GM19193 (cell line): Measurements from ENCODE around the gene PTPRH.

ENCODE experiments used
- POLR2A ChIP-seq: IDR thresholded peaks from 4 replicates; pipeline ENCODE4 v1.6.1; 2011; ENCODE audit not compliant: insufficient read depth, insufficient read length; ENCODE audit errors: extremely low read depth

PTPRH gene

GRCh38 chr19:55161571-55162322, 47.6 kb downstream of the PTPRH start:
- no peak for TF ChIP-seq POLR2A

- no peak for TF ChIP-seq POLR2A
These were observed 48.3 kb downstream of the PTPRH start for GRCh38 chr19:55160986-55161365.

DNA sequence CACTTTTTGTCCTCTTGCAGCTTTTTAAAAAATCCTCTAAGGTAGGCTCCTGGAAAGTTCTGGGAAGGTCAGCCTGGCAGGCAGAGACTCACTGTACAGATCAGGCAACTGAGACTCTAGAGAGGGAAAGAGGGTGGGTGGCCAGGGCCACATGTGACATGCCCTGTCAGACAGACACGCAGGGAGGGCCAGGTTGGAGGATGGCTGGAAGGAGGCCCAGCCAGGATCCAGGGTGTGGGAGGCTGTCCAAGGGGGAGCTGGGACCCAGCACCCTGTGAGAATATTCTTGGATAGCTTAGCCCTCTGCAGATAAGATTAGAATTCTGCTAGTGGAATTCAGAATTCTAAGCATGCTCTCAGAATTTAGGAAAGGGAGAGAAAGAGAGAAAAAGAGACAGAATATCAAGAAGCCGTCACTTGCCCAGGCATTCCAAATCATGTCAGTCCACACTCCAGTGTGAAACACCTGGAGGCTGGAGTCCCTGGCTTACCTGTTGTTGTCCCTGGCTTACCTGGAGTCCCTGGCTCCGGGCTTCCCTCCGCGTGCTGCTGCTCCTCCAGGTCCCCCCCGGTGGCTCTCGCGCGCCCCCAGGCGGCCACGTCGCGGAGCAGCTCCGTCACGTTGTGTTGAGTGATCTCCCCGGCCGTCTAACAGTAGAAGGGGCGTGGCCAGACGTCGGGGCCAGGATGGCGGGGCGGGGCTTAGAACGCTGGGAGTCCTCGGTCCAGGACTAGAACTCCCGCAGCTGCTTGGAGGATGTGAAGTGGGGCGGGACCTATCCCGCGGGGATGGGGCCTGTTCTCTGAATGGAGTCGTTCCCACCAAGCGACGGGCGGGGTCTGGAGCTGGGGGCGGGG, 48.9 kb downstream of the PTPRH start:
- TF ChIP-seq POLR2A = no peak

DNA sequence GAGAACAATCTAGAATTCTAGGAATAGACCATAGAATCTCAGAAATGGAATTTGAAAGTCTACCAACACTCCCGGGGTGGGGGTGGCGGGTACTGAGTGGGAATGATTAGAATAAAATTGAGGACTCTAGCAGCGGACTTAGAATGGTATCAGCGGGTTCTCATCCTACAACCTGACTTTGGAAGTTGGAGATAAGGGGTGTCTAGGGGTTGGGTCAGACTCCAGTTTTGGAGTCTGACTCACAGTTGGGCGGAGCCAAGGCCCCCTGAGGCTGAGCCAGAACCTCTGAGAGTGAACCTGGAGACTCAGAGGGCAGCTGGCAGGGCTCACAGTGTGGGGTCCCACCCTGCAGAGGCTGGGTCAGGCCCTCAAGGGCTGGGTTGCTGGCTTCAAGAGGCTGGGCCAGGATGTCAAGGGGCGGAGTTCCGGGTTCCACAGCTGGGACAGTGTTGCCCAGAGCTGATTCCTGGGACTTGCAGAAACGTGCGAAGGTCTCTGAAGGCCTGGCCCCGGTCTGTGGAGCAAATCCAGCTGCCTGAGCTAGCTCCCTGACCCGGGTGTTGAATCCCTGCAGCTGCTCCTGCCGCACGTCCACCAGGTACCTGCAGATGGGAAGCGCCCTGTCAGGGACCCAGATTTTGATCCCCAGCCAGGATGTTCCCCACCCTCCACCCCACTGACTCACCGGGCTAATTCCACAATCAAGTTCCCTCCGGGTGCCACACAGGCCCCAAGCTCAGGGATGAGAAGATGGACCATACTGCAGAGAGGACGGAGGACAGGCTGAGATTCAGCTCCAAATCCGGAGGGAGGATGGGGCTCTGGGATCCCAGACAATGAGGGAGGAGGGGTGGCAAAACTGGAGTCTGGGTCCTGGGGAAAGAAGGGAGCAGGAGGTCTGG, 50.2 kb downstream of the PTPRH start:
- TF ChIP-seq POLR2A = no peak

- TF ChIP-seq POLR2A = no peak
These were observed 50.9 kb downstream of the PTPRH start for GRCh38 chr19:55158423-55158822.

GRCh38 chr19:55157064-55157908, 52.0 kb downstream of the PTPRH start, which contains the start of gene TNNI3:
TNNI3 (minus strand) TSS chr19:55157732; CDS start chr19:55157589, 143 bp downstream.
- no peak for TF ChIP-seq POLR2A

- no peak for TF ChIP-seq POLR2A
These were observed 52.9 kb downstream of the PTPRH start for GRCh38 chr19:55156202-55157063.

- TF ChIP-seq POLR2A = no peak
These were observed 55.5 kb downstream of the PTPRH start for GRCh38 chr19:55153652-55154264.

GRCh38 chr19:55152017-55152416, 57.3 kb downstream of the PTPRH start:
- no peak for TF ChIP-seq POLR2A

DNA sequence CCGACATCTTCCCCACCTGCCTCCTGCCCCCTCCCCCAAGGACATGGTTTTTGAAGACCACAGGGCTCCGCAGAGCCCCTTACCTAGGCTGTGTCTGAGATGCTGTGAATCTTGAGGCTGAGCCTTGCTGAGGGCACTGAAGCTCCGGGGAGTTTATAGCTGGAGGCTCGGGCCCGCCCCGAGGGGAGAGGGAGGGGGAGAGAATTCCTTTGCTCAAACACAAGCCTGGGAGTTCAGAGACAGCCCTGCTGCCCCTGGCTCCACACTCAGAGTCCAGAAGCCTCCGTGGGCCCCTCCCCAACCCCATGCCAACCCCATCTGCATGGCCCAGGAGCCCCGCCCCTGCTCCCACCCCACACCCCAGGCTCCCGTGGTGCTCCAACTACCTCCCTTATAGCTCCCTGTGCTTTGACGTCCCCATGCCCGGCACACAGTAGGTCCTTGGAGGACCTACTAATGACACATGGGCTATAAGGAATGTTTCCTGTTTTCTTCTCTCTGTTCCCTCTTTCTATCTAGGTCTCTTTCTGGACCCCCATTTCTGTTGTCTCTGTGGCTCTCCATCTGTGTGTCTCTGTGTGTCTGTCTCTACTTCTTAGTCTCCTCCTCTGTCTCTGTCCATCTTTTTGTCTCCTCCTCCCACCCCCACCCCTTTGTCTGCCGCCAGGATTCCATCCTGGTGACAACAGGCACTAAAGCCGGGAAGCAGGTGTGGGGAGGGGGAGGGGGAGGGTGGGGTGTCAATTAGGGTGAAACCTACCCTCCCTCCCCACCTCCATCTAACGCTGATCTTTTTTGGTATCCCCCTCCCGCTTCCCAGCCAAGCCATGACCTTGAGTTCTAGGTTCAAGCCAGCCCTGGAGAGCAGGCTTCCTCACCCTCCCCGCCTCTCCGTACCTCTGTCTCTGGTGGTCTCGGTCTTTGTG, 60.0 kb downstream of the PTPRH start, which contains the start of gene TNNT1:
TSS of gene TNNT1 (minus strand) at position 129 of the 926 bp plus-strand sequence. CDS start 2,049 bp downstream, outside the sequence.
- TF ChIP-seq POLR2A = no peak

DNA sequence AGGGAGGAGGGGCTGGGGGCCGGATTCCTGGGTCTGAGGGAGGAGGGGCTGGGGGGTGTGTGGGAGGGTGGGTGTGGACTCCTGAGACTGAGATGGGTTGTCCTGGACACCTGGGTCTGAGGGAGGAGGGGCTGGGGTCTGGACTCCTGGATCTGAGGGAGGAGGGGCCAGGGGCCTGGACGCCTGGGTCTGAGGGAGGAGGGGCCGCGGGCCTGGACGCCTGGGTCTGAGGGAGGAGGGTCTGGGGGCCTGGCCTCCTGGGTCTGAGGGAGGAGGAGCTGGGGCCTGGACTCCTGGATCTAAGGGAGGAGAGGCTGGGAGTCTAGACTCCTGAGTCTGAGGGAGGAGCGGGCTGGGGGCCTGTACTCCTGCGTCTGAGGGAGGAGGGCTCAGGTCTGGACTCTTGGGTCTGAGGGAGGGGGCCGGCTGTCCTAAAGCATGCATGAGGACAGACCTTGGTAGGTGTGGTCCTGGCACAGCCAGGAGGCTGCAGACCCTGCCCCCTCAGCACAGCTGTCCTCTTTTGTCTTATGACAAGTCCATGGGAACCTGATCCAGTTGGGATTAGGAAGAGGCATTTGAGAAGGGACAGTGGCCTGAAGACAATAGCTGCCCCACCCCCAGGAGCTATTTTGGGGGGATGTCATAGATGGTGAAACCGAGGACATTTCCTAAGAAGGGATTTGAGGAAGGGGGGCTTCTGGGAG, 61.6 kb downstream of the PTPRH start:
- no peak for TF ChIP-seq POLR2A
